NCI-H748 (cell line): ENCODE results near the gene TFB2M.
"Not testable (repeated sequence)": the region's sequence is repeated elsewhere in the genome, so short reads cannot be mapped to it uniquely, and the experiment has no call there.

Experiments used
- DNase-seq: peaks from one replicate; lab custom pipeline; 2025; ENCODE audit not compliant: unreplicated experiment; lab: John Stamatoyannopoulos, UW

TFB2M gene, protein sequence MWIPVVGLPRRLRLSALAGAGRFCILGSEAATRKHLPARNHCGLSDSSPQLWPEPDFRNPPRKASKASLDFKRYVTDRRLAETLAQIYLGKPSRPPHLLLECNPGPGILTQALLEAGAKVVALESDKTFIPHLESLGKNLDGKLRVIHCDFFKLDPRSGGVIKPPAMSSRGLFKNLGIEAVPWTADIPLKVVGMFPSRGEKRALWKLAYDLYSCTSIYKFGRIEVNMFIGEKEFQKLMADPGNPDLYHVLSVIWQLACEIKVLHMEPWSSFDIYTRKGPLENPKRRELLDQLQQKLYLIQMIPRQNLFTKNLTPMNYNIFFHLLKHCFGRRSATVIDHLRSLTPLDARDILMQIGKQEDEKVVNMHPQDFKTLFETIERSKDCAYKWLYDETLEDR

DNA sequence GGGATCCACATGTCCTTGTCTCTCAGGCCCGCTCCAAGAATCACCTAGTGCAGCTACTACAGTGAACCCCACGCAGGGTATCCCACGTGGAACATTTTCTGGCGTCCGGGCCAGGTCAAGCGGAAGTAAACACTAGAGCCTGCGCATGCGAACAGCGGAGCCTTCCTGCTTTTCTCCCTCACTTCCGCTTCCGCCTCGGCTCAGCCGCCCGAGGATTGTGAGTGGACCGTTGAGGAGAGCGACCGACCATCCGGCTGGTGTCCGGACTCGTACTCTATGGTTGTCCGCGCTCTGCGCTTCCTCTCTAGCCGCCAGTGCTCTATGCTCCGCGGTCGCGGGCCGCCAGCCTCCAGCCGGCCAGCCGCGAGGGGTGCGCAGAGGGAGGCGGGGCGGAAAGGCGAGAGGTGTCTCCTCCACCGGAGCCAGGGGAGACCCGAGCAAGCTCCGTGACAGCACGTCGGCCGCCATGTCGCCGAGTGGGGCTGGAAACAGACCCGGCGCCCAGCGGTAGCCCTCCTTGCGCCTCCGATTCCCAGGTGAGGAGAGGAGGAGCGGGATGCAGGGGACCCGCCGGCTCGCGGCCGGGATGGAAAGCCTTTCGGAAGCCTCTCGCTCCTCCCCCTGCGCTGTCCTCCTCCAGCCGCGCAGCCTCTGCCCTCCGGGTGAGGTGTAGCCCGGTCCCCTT, at the start of gene TFB2M, which contains the start of gene CNST:
Gene TFB2M, minus strand, starts transcription at position 134 of the 685 bp plus-strand sequence. Its CDS starts 123 bp downstream, at position 11.
Gene CNST, plus strand, starts transcription at position 329 of the 685 bp plus-strand sequence. CDS start 25,107 bp downstream, outside the sequence.
- DNase-seq, result peak; percentile 98

DNA sequence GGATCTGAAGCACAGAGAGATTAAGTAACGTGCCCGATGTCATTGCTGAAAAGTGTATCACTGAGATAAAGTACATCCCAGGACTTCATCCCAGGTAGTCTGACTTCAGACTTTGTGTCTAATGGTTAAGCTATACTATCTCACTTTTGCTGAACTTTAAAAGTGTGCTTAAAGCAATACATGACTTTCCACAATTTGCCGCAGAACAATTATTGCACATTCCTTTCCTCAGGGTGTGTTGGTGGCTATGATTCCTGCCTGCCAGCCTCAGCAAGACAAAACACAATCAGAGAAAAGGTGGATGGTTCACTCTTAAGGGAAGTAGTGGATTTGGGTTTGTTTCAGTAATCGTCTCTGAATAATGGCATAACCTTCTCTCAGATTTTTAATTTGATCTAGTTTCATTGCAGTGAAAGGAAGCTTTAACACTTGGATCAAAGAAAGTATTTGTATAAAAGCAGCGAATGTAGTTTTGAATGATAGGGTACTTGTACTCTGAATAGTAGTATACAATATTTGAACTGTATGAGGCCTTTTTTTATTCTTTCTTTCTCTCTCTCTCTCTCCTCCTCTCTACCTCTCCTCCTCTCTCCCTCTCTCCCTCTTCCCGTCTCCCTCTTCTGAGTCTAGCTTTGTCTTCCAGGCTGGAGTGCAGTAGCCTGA, 47.2 kb upstream of the TFB2M start:
- DNase-seq, result no peak

DNA sequence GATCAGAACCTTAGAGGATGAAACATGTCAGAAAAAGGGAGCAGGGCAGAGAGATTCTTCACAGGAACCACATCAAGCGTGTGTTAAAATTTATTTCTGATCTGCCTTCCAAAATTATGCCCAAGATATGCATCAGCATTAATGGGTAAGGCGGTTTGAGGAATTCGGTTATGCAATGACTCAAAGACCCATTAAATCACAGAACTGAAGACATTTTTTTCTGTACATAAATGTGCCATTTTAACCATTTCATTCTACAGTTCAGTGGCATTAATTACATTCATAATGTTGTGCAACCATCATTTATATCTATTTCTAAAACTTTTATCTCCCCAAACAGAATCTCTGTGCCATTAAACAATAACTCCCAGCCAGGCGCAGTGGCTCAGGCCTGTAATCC, 43.6 kb upstream of the TFB2M start:
- DNase-seq, result no peak

DNA sequence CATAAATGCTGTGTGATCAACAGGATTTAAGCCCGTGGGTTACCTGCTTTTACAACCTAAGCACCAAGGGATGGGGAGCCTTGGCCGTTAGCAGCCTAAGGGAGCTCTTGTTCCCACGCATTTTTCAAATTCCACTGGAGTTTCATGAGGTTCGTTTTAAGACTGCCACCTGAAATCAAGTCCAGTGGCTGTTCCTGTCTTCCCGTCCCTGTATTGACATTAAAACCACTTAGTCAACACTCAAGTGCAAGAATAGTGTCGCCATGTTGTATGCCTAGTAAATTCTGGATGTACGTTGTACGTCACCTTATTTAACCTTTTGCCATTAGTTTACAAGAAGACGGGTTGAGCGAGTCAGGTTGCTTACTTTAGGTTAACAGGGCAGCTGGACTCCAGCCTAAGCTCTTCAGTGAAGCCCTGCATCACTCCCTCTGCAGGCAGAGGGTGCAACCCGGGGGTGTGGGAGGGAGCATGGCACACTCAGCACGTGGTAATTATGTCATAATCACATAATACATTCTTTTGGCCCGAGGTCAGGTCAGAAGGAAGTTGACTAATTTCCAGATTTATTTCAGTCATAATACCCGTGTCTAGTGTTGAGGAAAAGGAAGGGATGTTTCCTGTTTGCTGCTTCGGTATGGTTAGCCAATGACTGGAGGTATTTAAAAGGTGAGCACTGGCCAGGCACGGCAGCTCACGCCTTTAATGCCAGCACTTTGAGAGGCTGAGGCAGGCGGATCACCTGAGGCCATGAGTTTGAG, 42.7 kb upstream of the TFB2M start:
- peak; percentile 56 for DNase-seq

DNA sequence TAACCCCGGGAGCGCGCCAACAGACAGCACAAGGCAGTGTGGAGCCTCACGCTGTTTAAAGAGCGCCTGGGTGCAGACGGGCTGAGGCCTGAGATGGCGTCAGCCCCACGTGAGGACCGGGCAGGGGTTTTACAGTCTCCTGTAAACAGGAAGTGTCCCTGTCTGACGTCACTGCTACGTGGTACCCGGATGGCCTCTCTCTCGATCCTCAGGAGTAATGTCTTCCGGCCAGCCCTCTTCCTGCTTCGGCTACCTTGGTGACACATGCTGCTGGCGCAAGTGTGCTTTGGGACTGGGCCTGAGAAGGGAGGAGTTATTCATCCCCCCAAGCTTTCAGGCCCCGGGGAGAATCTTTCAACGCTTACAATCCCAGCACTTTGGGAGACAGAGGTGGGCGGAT, 41.4 kb upstream of the TFB2M start:
- no peak for DNase-seq

DNA sequence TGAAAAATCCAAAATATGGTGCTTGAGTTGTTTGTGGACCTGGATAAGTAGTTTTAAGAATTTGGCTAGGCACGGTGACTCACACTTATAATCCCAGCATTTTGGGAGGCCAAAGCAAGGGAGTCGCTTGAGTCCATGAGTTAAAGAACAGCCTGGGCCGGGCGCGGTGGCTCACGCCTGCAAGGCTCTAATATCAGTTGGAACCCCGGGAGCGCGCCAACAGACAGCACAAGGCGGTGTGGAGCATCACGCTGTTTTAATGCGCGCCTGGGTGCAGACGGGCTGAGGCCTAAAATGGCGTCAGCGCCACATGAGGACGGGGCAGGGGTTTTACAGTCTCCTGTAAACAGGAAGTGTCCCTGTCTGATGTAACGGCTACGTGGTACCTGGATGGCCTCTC, 39.2 kb upstream of the TFB2M start:
- not testable (repeated sequence) for DNase-seq

DNA sequence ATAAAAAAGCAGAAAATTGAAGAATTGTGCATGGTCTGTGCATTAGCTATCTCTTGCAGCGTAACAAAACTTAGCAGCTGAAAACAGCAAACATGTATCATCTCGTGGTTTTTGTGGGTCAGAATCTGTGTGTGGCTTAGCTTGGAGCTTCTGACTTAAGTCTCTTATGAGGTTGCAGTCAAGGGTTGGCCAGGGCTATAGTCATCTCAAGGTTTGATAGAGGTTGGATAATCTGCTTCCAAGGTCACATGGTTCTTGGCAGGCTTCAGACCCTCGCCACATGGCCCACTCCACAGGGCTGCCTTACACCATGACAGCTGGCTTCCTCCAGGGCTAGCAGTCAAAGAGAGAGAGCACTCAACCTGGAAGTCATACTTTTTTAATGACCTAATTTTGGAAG, 36.1 kb upstream of the TFB2M start:
- DNase-seq, result no peak

DNA sequence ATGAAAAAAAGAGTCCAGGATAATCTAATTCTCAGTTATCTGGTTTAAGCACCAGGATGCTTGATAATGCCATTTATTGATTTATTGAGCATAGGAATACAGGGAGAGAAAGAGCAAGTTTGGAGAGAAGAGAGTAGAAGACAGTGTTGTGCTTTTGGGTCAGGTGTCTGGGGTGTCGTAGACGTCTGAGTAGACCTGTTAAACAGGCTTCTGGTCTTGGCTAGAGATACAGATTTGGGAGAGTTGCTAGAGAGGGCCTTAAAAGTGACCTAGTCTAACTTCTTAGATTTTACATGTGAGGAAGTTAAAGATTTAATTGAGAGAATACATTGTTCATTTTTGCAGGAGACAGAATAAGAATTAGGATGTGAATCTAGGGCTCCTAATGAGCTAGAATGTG, 34.5 kb upstream of the TFB2M start:
- DNase-seq, result no peak

DNA sequence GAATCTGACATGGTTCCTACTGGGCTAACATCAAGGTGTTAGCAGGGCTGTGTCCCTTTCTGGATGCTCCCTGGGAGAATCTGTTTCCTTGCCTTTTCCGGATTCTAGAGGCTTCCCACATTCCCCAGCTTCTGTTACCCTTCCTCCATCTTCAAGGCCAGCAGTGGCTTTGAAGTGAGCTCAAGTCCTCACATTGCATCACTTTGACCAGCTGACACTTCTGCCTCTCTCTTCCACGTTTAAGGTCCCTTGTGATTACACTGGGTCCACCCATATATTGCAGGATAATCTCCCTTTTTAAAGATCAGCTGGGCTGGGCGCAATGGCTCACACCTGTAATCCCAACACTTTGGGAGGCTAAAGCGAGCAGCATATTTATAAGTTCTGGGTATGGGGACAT, 33.3 kb upstream of the TFB2M start:
- DNase-seq, result no peak

DNA sequence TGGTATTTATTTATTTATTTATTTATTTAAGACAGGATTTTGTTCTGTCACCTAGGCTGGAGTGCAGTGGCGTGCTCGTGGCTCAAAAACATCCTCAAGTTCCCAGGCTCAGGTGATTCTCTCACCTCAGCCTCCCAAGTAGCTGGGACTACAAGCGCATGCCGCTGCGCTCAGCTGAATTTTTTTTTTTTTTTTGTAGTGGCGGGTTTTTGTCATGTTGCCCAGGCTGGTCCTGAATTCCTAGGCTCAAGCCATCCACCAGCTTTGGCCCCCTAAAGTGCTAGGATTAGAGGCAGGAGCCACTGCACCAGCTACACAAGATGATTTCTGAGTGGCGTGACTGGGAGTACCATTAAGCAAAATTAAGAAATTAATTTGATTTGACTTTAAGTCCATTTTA, 31.9 kb upstream of the TFB2M start:
- DNase-seq, result no peak

DNA sequence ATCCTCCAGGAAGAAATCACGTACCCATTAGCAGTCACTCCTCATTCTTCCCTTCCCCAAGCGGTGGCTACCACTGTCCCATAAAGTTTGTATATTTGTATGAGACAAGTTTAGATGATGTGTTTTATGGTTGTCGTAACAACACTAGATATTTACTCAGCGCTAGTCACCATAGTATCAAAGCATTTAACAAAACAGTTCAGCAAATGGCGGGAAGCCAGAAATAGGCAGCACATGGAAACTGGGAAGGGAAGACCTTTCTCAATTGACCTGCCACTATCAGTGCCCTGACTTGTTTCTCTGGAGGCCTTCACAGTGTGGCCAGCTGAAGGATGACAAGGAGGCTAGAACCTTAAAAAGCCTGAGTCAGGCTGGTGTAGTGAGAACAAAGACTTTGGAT, 31.3 kb upstream of the TFB2M start:
- peak; percentile 63 for DNase-seq

DNA sequence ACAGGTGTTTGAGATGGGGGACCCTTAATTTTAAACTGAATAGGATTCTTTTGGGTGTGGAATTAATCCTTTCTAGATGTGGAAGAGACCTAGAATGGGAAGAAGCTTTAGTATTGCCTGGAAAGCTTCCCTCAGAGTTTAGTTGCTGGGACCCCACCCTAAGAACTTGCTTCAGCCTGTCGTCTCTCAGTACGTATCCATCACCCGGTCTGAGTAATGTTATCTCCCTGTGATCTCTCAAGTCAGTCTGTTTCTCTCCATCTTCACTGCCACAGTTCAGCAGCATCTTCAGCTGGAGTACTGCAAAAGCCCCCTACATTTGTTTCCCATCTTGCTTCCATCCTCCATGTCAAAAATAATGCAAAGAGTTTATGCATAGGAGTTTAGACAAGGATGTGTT, 29.1 kb upstream of the TFB2M start:
- DNase-seq, result no peak

DNA sequence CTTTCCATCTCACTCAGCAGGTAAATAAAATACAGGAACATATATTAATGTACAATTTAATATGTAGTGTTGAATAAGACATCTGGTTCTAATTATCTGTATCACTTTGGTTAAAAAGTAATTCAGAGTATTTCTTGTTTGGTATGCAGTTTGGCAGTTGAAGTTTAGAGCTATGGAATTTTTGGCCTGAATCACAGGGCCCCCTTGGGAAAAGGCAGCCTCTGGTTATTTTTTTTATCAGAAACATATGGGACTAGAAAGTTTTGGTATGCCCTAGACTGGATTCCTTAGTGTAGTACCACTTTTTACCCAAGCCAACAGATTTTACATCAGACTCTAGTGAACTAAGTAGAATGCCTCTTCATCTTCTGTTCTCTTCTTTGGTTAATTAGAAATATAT, 26.6 kb upstream of the TFB2M start:
- no peak for DNase-seq

DNA sequence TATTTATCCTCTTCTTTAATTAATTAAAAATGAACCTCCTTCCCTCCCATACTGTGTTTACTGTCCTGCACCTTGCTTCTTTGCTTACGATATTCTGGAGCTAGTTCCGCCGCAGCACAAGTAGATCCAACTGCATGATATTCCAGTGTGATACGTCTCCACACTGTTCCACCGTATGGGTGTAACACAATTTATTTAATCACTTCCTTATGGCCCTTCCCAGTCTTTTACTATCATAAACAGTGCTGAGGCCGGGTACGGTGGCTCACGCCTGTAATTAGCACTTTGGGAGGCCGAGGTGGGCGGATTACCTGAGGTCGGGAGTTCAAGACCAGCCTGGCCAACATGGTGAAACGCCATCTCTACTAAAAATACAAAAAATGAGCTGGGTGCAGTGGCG, 25.9 kb upstream of the TFB2M start:
- no peak for DNase-seq

DNA sequence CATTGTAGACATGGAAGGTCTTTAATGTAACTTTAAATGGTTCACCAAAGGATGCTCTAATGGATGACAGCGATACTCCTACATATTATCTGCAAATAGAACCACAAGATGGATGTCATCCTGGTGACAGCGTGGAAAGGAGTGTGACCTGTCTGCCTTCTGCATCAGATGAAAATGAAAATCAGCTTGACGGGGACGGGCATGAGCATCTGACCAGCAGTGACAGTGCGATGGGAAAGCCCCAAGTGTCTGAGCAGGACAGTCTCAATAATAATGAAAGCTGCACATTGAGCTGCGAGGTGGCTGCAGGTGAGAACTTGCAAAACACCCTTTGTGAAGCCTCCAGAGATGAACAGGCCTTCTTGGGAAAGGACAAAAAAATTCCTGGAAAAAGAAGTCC, 25.4 kb upstream of the TFB2M start:
- DNase-seq, result no peak

DNA sequence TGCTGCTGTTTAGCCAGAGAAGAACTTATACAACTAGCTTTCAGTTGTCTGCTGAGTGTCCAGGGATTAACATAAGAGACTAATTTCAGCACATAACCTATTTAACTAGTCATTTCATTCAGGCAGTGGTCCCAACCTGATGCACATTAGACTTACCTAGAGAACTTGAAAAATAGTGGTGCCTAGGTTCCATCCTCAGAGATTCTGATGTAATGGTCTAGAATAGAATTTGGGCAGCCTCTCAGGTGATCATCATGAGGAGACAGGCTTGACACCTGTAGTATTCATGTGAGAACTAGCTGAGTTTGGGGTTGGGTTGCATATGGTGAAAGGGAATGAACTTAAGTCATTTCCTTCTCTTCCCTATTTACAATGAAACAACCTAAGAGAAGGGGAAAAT, 25.0 kb upstream of the TFB2M start:
- no peak for DNase-seq

DNA sequence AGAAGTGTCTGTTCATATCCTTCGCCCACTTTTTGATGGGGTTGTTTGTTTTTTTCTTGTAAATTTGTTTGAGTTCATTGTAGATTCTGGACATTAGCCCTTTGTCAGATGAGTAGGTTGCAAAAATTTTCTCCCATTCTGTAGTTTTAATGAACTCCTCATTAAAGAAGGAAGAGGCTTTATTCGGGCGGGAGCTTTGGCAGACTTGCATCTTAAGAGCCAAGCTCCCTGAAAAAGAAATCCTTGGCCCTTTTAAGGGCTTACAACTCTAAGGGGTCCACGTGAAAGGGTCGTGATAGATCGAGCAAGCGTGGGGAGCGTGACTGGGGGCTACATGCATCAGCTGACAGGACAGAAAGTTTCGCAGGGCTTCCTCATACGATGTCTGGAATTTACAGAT, 23.9 kb upstream of the TFB2M start:
- not testable (repeated sequence) for DNase-seq

DNA sequence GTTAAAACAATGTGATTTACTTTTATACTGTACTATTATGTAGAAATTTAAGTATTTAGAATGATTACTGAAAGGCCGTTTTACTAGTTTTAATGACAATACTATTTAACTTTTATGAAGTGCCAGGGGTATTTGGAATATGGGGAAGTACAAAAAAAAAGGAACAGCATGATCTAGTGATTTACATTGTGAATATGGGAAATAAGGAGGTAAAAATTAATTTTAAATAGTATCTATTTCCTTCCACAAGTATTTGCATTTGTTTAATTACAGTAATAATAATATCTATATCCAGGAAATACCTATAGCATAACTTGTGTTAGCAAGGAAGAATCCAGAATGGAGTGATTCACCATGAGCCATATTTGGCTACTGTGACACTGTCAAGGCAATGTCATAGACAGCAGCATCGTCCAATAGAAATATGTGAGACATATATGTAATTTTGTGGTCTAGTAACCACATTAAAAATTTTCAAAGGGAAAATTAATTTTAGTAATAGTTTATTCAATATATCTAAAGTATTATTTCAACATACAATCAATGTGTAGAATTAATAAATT, 22.2 kb upstream of the TFB2M start:
- no peak for DNase-seq

DNA sequence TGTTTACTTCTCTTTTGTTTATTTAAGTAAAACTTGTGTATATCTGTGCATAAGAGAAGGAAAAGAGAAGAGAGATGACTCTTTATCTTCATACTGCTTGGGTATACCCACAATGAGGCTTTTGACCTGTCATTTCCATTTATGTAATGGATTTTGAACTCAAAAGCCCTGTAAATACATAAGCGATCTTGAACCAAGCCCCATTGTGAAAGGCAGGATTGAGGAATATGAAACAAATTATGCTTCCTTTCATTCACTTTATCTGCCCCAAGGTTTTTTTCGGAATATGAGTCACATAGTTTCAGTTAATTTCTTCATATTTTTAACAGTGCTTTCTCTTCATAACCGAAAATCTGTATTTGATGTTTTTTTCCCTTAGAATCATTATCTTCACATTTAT, 21.5 kb upstream of the TFB2M start:
- DNase-seq, result no peak

DNA sequence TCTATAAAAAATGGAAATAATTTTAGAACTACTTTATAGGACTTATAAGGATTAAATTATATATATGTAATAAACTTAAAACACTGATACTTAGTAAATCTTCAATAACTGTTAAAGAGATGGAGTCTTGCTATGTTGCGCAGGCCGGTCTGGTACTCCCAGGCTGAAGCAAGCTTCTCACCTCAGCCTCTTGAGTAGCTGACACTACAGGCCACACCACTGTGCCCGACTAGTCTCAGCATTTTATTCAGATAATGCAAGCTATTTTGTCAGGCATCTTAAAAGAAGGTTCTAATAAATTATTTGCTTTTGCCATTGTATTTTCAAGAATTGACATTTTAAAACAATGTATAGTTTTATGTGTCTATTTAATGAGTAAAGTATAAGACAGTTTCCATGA, 21.0 kb upstream of the TFB2M start:
- DNase-seq, result no peak
